Middle frontal gyrus (tissue), 1 donor: ENCODE measurements around the gene MDP1.
"Not testable (repeated sequence)": the region's sequence is repeated elsewhere in the genome, so short reads cannot be mapped to it uniquely, and the experiment has no call there.

Experiments
- DNase-seq: peaks from one replicate; pipeline ENCODE4 v3.0.0-alpha.2; 2015; ENCODE audit warnings: low spot score; ENCODE audit errors: extremely low spot score

The MDP1 gene

GRCh38 chr14:24251880-24252288 lies 36.0 kb upstream of the MDP1 start:
- DNase-seq: no peak

- DNase-seq: no peak
Observed at GRCh38 chr14:24250354-24250753, 34.5 kb upstream of the MDP1 start.

- DNase-seq: no peak
Observed at GRCh38 chr14:24249230-24250021, 33.6 kb upstream of the MDP1 start.

- DNase-seq: no peak
Observed at GRCh38 chr14:24247422-24247821, 31.6 kb upstream of the MDP1 start.

GRCh38 chr14:24246765-24247212 lies 30.9 kb upstream of the MDP1 start:
- DNase-seq: no peak

GRCh38 chr14:24245350-24245749 lies 29.5 kb upstream of the MDP1 start:
- not testable (repeated sequence) for DNase-seq

- no peak for DNase-seq
Observed at GRCh38 chr14:24243336-24243836, 27.5 kb upstream of the MDP1 start.

- peak; percentile 84 for DNase-seq
Observed at GRCh38 chr14:24241829-24242443, 26.1 kb upstream of the MDP1 start.

- DNase-seq: no peak
Observed at GRCh38 chr14:24240110-24240918, 24.4 kb upstream of the MDP1 start.

- no peak for DNase-seq
Observed at GRCh38 chr14:24238527-24239037, 22.7 kb upstream of the MDP1 start.

GRCh38 chr14:24238123-24238522 lies 22.3 kb upstream of the MDP1 start:
- DNase-seq: no peak

- DNase-seq: no peak
Observed at GRCh38 chr14:24237463-24237955, 21.6 kb upstream of the MDP1 start.

- no peak for DNase-seq
Observed at GRCh38 chr14:24236689-24237462, 21.0 kb upstream of the MDP1 start.

- no peak for DNase-seq
Observed at GRCh38 chr14:24235804-24236688, 20.2 kb upstream of the MDP1 start.

GRCh38 chr14:24234095-24235005 lies 18.5 kb upstream of the MDP1 start:
- DNase-seq: no peak

- no peak for DNase-seq
Observed at GRCh38 chr14:24233538-24233866, 17.6 kb upstream of the MDP1 start.

GRCh38 chr14:24232645-24233537 lies 17.0 kb upstream of the MDP1 start, which contains the start of gene GMPR2:
Gene GMPR2, plus strand, starts transcription at chr14:24232929. Its CDS starts 325 bp downstream, at chr14:24233254.
- DNase-seq: no peak
